Activated CD4-positive, alpha-beta T cell treated with anti-CD3 and anti-CD28 coated beads, Interleukin-2, Interleukin-6, amounts not matched to agents 100 ng/mL and 50 ng/mL, durations not matched to agents 16 hours and 8 hours (primary cell): ENCODE results near the gene SPOPL.
"Not testable (repeated sequence)": the region's sequence is repeated elsewhere in the genome, so short reads cannot be mapped to it uniquely, and the experiment has no call there.

Experiments used
- DNase-seq: peaks from one replicate; pipeline ENCODE4 v3.0.0-alpha.2; 2020

The SPOPL gene

GRCh38 chr2:138494265-138494966 is 7.2 kb upstream of the SPOPL start:
- DNase-seq = no peak

GRCh38 chr2:138495384-138495783 is 6.2 kb upstream of the SPOPL start:
- DNase-seq = no peak

- DNase-seq = no peak
Observed at GRCh38 chr2:138496096-138496651, 5.4 kb upstream of the SPOPL start.

GRCh38 chr2:138497294-138497693 is 4.3 kb upstream of the SPOPL start:
- no peak for DNase-seq

GRCh38 chr2:138499684-138500083 is 1.9 kb upstream of the SPOPL start:
- no peak for DNase-seq

- no peak for DNase-seq
Observed at GRCh38 chr2:138500592-138501424, 762 bp upstream of the SPOPL start.

- no peak for DNase-seq
Observed at GRCh38 chr2:138502255-138503086, 901 bp downstream of the SPOPL start.

GRCh38 chr2:138503087-138503442 is 1.5 kb downstream of the SPOPL start:
- peak; percentile 73 for DNase-seq

- peak; percentile 23 for DNase-seq
Observed at GRCh38 chr2:138503652-138504051, 2.1 kb downstream of the SPOPL start.

GRCh38 chr2:138504092-138504491 is 2.5 kb downstream of the SPOPL start:
- no peak for DNase-seq

GRCh38 chr2:138504546-138505235 is 3.1 kb downstream of the SPOPL start:
- no peak for DNase-seq

- DNase-seq = no peak
Observed at GRCh38 chr2:138507267-138507666, 5.7 kb downstream of the SPOPL start.

- DNase-seq = no peak
Observed at GRCh38 chr2:138510319-138510718, 8.7 kb downstream of the SPOPL start.

- DNase-seq = no peak
Observed at GRCh38 chr2:138512672-138513071, 11.1 kb downstream of the SPOPL start.

- no peak for DNase-seq
Observed at GRCh38 chr2:138514173-138514572, 12.6 kb downstream of the SPOPL start.

GRCh38 chr2:138515092-138515491 is 13.5 kb downstream of the SPOPL start:
- no peak for DNase-seq

GRCh38 chr2:138516030-138516704 is 14.6 kb downstream of the SPOPL start:
- DNase-seq = peak; percentile 6

- DNase-seq = no peak
Observed at GRCh38 chr2:138518860-138519259, 17.3 kb downstream of the SPOPL start.

- no peak for DNase-seq
Observed at GRCh38 chr2:138521821-138522220, 20.3 kb downstream of the SPOPL start.

GRCh38 chr2:138522556-138522955 is 21.0 kb downstream of the SPOPL start:
- DNase-seq = no peak

GRCh38 chr2:138523018-138523672 is 21.6 kb downstream of the SPOPL start:
- DNase-seq = not testable (repeated sequence)
